ENCODE measurements around the gene GNB3.

GNB3 gene

GRCh38 chr12:6836851-6837250 lies 3.9 kb upstream of the GNB3 start:
- in situ Hi-C loops (cut with HindIII; ENCODE audit: low sequenced_read_pairs) = no loop called here

GRCh38 chr12:6837370-6838060 lies 3.2 kb upstream of the GNB3 start:
- in situ Hi-C loops (cut with HindIII; ENCODE audit: low sequenced_read_pairs) = no loop called here

- in situ Hi-C loops (cut with HindIII; ENCODE audit: low sequenced_read_pairs) = no loop called here
Observed at GRCh38 chr12:6838854-6839253, 1.9 kb upstream of the GNB3 start.

DNA sequence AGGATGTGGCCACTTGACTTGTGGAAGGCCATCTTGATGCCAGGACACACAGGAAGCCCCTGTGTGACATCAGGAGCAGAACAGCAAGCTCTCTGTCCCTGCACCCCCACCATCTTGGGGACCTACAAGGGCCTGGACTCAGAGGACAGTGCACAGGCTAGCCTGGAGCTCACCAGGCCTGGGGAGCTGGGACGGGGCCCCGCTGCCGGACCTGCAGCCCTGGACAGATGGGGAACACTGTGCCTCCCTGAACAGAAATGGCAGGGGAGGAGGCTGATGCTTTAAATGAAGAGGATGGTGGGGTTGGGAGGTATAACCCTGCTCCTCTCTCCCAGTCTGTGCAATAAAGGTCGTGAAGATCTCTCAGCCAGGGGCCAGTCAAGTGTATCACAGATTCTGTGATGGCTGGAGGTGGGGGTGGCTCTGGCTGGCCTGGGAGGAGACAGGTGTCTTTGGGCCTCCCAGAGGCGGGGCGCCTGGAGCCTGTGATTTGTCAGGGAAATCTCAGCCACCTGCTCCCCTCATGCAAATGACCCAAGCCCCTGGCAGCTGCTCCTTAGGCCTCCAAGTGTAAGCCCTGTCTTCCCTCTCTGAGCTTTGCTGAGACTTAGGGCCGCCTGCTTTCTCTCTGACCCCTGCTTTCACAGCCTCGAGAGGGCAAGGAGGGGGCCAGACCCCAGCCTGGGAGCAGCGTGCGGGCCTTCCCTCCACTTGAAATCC lies 1.1 kb upstream of the GNB3 start:
- in situ Hi-C loops (cut with HindIII; ENCODE audit: low sequenced_read_pairs) = no loop called here

GRCh38 chr12:6840330-6840729 lies 395 bp upstream of the GNB3 start:
- in situ Hi-C loops (cut with HindIII; ENCODE audit: low sequenced_read_pairs) = no loop called here

DNA sequence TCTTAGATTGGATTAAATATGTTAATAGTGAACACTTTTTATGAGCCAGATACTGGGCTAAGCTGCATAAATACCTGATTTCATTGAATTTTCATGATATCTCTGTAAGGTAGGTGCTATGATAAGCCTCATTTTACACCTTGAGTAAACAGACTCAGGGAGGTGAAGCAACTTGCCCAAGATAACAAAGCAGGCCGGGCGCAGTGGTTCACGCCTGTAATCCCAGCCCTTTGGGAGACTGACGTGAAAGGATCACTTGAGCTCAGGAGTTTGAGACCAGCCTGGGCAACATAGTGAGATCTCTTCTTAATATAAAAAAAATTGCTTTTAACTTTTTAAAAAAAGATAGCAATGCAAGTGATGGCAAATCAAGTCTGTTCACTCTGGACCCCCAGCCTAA lies 1.4 kb downstream of the GNB3 start:
- in situ Hi-C loops (cut with HindIII; ENCODE audit: low sequenced_read_pairs) = no loop called here

DNA sequence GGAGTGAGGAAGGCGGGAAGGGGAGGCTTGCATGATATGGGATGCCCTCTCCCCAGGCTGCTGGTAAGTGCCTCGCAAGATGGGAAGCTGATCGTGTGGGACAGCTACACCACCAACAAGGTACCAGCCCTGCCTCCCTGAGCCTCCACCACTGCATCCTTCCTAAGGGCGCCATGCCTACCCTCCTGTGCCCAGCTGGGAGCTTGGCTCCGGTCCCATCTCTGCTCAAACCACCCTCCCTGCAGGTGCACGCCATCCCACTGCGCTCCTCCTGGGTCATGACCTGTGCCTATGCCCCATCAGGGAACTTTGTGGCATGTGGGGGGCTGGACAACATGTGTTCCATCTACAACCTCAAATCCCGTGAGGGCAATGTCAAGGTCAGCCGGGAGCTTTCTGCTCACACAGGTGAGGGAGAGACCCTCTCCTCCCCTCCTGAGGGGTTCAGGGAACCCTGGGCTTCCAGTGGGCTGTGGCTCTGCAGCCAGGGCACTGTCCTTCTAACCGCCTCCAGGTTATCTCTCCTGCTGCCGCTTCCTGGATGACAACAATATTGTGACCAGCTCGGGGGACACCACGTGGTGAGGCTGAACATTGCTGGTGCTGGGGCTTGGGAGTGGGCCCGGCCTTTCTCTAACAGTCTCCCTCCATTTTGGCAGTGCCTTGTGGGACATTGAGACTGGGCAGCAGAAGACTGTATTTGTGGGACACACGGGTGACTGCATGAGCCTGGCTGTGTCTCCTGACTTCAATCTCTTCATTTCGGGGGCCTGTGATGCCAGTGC lies 2.6 kb downstream of the GNB3 start:
- in situ Hi-C loops (cut with HindIII; ENCODE audit: low sequenced_read_pairs) = no loop called here

GRCh38 chr12:6845395-6845794 lies 4.7 kb downstream of the GNB3 start:
- in situ Hi-C loops (cut with HindIII; ENCODE audit: low sequenced_read_pairs) = no loop called here

GRCh38 chr12:6846316-6846869 lies 5.7 kb downstream of the GNB3 start:
- in situ Hi-C loops (cut with HindIII; ENCODE audit: low sequenced_read_pairs) = no loop called here

GRCh38 chr12:6847676-6848075 lies 7.0 kb downstream of the GNB3 start:
- in situ Hi-C loops (cut with HindIII; ENCODE audit: low sequenced_read_pairs) = no loop called here

DNA sequence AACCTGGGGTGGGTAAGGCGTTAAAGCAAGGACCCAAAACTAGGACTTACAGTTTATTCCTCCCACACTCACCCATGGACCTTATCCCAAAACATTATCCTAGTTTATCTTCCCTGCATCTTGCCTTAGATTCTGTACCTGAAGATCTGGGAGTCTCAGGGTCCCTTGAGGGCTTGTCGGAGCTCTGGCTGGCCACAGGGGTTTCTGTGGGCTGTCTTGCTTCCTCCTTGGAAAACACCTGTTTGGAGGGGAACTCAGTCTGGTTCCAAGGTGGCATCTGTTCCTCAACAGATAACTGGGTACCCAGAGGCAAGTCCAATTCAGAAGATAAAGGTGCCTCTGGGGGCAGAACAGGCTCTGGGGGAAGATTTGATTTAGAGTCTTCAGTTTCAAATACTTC lies 8.7 kb downstream of the GNB3 start:
- in situ Hi-C loops (cut with HindIII; ENCODE audit: low sequenced_read_pairs) = no loop called here

- in situ Hi-C loops (cut with HindIII; ENCODE audit: low sequenced_read_pairs) = no loop called here
Observed at GRCh38 chr12:6849976-6850560, 9.3 kb downstream of the GNB3 start.

GRCh38 chr12:6850796-6851152 lies 10.0 kb downstream of the GNB3 start:
- in situ Hi-C loops (cut with HindIII; ENCODE audit: low sequenced_read_pairs) = no loop called here

DNA sequence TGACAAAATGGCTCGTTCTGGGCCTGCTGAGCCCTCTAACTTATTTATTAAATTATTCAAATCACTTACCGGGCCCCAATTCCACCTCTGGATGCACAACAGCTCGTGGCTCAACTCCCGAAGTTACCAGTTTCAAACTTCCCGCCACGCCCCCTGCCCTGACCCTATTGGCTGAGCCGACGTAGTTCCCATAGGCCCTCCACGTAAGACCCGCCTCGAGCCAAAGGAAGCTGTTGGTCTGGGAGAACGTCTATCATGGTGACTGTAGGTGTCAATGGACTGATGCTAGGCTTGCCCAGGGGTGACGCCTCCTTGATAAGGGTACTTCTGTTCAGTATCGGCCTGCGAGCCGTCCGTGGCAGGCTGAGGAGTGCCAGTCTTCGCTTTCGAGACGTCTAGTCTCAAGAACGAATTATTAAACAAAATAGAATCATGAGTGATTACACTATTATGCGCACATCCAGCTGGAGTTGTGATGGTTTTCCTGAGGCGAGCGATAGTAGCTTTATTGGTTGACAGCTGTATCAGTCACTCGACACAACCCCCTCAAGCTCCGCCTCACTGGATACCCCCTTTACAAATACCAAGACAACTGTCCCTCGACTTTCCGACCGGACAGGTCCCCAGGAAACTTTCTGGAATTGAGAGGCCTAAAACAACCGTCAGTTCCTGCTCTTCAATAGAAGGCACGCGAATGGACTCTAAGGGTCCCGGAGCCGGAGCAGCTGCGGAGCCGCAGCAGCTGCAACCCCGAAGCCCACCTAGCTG lies 10.6 kb downstream of the GNB3 start, which contains the start of gene CDCA3:
Gene CDCA3 (minus strand): TSS at position 134 of the 768 bp plus-strand sequence. CDS start 334 bp downstream, outside the sequence.
- in situ Hi-C loops (cut with HindIII; ENCODE audit: low sequenced_read_pairs) = no loop called here

DNA sequence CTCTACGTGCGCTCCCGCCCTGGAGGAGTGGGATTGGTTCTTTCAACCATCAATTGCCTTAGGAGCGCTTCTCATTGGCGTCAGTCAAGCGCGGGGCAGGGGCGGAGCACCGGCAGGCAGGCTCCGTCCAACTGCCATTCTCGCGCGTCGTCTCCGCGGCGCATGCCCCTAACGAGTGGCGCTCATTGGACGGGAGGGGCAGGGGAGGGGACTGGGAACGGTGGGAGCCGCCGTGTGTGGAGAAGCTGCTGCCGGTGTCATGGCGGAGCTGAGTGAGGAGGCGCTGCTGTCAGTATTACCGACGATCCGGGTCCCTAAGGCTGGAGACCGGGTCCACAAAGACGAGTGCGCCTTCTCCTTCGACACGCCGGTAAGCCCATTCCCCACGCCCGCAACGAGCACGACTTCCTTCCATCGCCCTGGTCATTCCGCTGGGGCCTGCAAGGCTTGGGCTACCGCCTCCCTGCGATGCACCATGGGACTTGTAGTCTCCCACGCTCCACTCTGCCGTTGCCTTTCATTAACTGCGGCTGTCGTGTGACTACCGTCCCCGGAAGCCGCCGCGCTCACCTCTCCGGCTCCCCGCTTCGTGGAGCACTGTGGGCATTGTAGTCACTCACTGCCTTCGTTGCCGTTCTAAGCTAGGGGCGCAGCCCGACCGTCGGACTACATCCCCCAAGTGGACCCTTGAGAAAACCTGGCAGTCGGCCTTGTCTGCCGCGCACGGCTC lies 11.4 kb downstream of the GNB3 start, which contains the start of gene USP5:
Gene USP5 (plus strand): TSS at position 230 of the 730 bp plus-strand sequence. CDS start 30 bp downstream, at position 260.
- in situ Hi-C loops (cut with HindIII; ENCODE audit: low sequenced_read_pairs) = no loop called here

GRCh38 chr12:6852651-6853354 lies 12.1 kb downstream of the GNB3 start:
- in situ Hi-C loops (cut with HindIII; ENCODE audit: low sequenced_read_pairs) = no loop called here

GRCh38 chr12:6853626-6854025 lies 12.9 kb downstream of the GNB3 start:
- in situ Hi-C loops (cut with HindIII; ENCODE audit: low sequenced_read_pairs) = no loop called here

DNA sequence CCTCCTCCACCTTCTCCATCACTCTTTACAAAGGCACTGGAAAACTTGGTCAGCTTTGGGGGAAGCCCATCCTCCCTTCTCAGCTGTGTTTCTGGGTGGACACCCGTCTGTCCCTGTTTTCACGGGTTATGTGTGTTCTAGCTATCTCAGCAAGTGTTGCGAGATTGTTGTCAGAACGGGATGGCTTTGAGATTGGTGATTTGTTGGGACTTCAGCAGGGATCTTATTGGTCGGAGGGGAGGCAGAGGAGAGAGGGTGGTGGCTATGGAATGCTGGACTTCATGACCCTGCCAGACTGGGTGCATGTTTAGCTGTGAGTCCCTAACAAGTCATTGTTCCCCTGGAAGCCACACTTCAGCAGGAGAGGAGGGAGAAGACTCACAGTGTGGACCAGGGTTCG lies 13.3 kb downstream of the GNB3 start:
- in situ Hi-C loops (cut with HindIII; ENCODE audit: low sequenced_read_pairs) = no loop called here

DNA sequence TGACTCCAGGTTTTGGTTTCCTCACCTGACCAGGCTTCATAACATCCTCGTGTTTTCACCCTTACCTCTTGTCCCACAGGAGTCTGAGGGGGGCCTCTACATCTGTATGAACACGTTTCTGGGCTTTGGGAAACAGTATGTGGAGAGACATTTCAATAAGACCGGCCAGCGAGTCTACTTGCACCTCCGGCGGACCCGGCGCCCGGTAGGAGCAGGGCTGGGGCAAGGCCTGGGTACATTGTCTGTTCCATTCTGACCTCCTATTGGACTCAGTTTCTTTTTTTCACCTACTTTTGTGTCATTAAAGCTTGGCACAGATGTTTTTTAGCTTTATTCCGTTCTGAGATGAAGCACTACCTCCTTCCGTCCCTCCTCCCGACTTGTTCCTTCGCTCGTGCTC lies 14.6 kb downstream of the GNB3 start:
- in situ Hi-C loops (cut with HindIII; ENCODE audit: low sequenced_read_pairs) = no loop called here
